Body of pancreas (tissue), 4 donors: ENCODE results near the gene TBX21.

ENCODE experiments used
- POLR2A ChIP-seq, 3 donors: fragments of 450-650 bp; IDR thresholded peaks; one replicate each; pipeline ENCODE4 v1.6.1; 2016; ENCODE audit warnings: antibody characterized with exemption in 3 of 3, mild to moderate bottlenecking in 2 of 3
- TF ChIP-seq, protein P1 (sequence below), 7 experiments: fragments of 450-650 bp in 4 of 7; fragments of 200-600 bp in 3 of 7; sonication (generic) in 3 of 7; IDR thresholded peaks; one replicate each; pipeline ENCODE4 v1.5.1; 2016 to 2019; ENCODE audit warnings: antibody characterized with exemption in 7 of 7

DNA sequence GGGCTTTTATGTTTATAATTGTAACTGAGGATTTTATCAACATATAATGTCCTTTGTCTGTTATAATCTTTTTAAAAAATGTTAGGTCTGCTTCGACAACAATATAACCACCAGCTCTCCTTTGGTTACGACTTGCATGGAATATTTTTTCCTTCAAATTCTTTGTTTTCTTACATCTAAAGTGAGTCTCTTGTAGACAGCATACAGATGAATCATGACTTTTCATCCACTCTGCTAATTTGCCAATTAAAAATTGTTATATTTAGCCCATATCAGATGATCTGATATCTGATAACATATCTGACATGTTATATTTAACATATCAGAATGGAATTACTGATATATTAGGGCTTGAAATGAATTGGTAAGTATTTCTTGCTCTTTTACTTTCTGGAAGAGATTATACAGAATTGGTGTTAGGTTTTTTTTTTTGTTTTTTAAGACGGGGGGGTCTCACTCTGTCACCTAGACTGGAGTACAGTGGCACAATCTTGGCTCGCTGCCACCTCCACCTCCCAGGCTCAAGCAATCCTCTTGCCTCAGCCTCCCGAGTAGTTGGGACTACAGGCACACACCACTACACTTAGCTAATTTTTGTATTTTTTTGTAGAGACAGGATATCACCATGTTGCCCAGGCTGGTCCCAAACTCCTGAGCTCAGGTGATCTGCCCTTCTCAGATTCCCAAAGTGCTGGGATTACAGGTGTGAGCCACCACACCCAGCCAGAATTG lies 27.5 kb downstream of the TBX21 start:
- TF ChIP-seq, protein P1, sequence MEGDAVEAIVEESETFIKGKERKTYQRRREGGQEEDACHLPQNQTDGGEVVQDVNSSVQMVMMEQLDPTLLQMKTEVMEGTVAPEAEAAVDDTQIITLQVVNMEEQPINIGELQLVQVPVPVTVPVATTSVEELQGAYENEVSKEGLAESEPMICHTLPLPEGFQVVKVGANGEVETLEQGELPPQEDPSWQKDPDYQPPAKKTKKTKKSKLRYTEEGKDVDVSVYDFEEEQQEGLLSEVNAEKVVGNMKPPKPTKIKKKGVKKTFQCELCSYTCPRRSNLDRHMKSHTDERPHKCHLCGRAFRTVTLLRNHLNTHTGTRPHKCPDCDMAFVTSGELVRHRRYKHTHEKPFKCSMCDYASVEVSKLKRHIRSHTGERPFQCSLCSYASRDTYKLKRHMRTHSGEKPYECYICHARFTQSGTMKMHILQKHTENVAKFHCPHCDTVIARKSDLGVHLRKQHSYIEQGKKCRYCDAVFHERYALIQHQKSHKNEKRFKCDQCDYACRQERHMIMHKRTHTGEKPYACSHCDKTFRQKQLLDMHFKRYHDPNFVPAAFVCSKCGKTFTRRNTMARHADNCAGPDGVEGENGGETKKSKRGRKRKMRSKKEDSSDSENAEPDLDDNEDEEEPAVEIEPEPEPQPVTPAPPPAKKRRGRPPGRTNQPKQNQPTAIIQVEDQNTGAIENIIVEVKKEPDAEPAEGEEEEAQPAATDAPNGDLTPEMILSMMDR (IDR thresholded peaks at IDR 0.05): no peak
- TF ChIP-seq POLR2A (IDR thresholded peaks at IDR 0.05): no peak
